ENCODE results near the gene PCIF1. TPM values are rescaled to one million over a fixed set of nuclear protein-coding genes. Genes with fewer than 3 reads are reported as not detected.
"Not testable (repeated sequence)": the region's sequence is repeated elsewhere in the genome, so short reads cannot be mapped to it uniquely, and the experiment has no call there.

The PCIF1 gene
- total RNA-seq, 1 donor from 2014 or later, result 19.4 TPM

DNA sequence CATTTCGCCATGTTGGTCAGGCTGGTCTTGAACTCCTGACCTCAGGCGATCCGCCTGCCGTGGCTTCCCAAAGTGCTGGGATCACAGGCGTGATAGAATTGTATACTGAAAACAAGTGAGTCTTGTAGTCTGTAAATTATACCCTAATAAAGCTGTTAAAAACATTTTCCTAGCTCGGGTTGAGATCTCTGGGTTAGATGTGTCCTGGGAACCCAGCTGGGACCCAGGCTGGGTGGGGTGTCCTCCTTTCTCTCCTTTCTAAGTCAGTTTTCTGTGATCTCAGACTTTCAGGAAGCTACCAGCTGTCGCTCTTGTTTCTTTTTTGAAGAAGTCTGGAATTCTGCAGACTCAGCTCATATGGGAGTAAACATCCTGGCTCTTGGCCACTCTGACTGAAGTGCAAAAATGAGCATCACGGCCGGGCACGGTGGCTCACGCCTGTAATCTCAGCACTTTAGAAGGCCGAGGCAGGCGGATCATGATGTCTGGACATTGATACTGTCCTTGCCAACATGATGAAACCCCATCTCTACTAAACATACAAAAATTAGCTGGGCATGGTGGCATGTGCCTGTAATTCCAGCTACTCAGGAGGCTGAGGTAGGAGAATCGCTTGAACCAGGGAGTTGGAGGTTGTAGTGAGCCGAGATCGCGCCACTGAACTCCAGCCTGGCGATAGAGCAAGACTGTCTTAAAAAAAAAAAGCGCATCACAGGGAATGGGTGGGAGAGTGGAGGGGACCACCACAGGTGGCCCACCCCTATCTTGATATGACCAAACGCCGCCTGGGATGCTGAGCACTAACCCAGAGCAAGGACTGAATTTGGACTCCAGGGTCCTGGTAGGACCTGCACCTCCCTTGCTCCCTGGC, 9.9 kb upstream of the PCIF1 start:
- DNase-seq (ENCODE audit: low read depth), result peak; percentile 41

GRCh38 chr20:45925821-45926506, 8.5 kb upstream of the PCIF1 start:
- DNase-seq (ENCODE audit: low read depth), result no peak

- DNase-seq (ENCODE audit: low read depth), result no peak
Observed at GRCh38 chr20:45926731-45927070, 7.8 kb upstream of the PCIF1 start.

DNA sequence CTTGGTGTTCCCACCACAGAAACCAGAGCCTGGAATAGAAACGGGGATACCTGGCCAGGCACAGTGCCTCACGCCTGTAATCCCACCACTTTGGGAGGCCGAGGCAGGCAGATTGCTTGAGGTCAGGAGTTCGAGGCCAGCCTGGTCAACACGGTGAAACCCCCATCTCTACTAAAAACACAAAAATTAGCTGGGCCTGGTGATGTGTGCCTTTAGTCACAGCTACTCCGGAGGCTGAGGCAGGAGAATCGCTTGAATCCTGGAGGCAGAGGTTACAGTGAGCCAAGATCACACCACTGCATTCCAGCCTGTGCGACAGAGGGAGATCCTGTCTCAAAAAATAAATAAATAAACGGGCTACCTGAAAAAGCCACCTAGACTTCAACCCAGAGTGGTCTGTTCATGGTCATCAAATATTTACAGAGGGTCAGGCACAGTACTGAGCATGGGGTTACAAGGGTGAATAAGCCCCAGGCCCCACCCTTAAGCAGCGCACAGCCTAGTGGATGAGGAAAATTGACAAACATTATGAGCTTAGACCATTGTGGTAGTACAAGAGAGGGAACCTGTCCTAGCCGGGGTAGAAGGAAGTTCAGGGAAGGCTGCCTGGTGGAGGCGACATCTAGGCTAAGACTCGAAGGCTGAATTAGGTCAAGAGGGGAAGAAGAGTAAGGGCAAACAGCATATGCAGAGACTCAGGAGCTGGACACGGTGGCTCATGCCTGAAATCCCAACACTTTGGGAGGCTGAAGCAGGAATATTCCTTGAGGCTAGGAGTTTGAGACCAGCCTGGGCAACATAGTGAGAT, 7.2 kb upstream of the PCIF1 start:
- no peak for DNase-seq (ENCODE audit: low read depth)

DNA sequence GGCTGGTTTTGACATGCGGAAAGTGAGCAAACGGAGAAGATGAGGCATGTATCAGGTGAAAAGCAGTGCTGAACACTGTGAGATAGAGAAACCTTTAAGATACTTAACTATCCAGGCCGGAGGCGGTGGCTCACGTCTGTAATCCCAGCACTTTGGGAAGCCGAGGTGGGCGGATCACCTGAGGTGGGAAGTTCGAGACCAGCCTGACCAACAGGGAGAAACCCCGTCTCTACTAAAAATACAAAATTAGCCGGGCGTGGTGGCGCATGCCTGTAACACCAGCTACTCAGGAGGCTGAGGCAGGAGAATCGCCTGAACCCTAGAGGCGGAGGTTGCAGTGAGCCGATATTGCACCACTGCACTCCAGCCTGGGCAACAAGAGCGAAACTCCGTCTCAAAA, 2.8 kb upstream of the PCIF1 start:
- DNase-seq (ENCODE audit: low read depth), result not testable (repeated sequence)

DNA sequence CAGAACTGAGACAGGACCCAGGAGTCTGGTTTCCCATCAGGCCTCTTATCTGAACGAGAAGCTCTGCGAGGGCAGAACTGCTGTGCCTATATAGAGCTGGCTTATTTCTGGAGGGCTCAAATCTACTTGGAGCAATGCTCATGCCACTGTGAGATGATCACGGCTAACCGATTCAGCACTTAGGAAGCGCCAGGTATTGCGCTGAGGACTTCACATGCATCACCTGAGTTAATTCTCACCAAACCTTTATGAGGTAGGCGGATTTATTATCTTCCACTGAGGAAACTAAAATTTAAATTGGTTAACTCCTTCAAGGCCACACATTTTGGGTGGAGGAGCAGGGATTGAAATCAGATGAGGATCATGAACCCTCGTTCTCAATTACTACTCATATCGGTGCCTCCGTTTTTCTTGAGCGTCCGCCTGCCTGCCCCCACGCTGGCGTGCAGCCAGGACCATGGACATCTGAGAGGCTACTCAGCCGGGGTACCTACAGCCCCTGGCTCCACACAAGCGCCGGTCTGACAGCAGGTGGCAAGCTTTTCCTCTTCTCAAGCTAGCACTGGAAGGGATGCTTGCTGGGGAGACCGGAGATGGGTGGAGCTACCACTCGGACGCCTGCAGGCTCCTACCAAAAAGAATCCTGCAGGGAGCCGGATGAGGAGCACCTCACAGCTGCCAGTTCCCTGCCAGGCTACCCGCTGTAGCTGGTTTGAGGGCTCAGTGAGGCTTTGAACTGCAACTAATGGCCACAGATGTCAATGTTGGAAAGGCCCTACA, 1.0 kb upstream of the PCIF1 start:
- peak; percentile 79 for DNase-seq (ENCODE audit: low read depth)

GRCh38 chr20:45934046-45934585, 367 bp upstream of the PCIF1 start:
- no peak for DNase-seq (ENCODE audit: low read depth)

GRCh38 chr20:45935416-45936046, 1.0 kb downstream of the PCIF1 start:
- DNase-seq (ENCODE audit: low read depth), result no peak

- no peak for DNase-seq (ENCODE audit: low read depth)
Observed at GRCh38 chr20:45937765-45938164, 3.3 kb downstream of the PCIF1 start.

GRCh38 chr20:45938727-45939438, 4.4 kb downstream of the PCIF1 start:
- no peak for DNase-seq (ENCODE audit: low read depth)

- no peak for DNase-seq (ENCODE audit: low read depth)
Observed at GRCh38 chr20:45940053-45940452, 5.6 kb downstream of the PCIF1 start.

DNA sequence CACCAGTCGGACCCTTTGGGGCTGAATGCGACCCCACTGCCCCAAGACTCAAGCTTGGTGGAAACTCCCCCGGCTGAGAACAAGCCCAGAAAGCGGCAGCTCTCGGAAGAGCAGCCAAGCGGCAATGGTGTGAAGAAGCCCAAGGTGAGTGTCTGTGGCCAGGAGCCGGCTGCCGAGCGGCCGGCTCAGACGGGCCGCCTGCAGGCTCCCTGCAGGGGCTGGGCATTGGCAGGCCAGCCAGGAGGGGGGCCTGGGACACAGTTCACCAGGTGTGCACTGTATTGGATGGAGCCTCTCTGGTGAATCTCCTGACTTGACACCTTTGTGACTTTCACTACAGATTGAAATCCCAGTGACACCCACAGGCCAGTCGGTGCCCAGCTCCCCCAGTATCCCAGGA, 6.0 kb downstream of the PCIF1 start:
- DNase-seq (ENCODE audit: low read depth), result no peak

DNA sequence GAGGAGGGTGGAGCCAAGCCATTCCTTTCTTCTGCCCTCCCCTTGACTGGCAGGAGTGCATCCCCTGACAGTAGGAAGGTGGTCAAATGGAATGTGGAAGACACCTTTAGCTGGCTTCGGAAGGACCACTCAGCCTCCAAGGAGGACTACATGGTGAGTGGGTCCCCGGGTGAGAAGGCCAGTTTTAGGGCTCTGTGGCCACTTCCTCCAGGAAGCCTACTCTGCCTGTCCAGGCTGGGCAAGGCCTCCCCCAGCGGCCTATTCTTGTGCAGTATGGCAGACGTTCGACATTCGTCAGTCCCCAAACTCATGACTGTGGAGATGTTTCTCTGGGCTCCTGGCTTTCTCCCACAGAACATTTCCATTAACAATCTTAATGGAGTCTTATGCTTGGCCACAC, 9.1 kb downstream of the PCIF1 start:
- no peak for DNase-seq (ENCODE audit: low read depth)

GRCh38 chr20:45944151-45944964, 9.9 kb downstream of the PCIF1 start:
- peak; percentile 66 for DNase-seq (ENCODE audit: low read depth)

GRCh38 chr20:45944965-45945677, 10.6 kb downstream of the PCIF1 start:
- DNase-seq (ENCODE audit: low read depth), result no peak

- no peak for DNase-seq (ENCODE audit: low read depth)
Observed at GRCh38 chr20:45945678-45946148, 11.2 kb downstream of the PCIF1 start.

- DNase-seq (ENCODE audit: low read depth), result peak; percentile 72
Observed at GRCh38 chr20:45946149-45946970, 11.9 kb downstream of the PCIF1 start.

Data from renal cortical epithelial cell (primary cell).